Kasumi-1 (cell line): ENCODE results near the gene ANAPC1.
"Not testable (repeated sequence)": the region's sequence is repeated elsewhere in the genome, so short reads cannot be mapped to it uniquely, and the experiment has no call there.

Experiments
- DNase-seq, 2 experiments: peaks; one replicate each; lab custom pipeline; 2025; lab: John Stamatoyannopoulos, UW

ANAPC1 gene

GRCh38 chr2:111735420-111735819, 148.6 kb downstream of the ANAPC1 start:
- not testable (repeated sequence) for DNase-seq

- DNase-seq: not testable (repeated sequence)
Measured at GRCh38 chr2:111729812-111730458, 154.1 kb downstream of the ANAPC1 start.

- DNase-seq: not testable (repeated sequence)
Measured at GRCh38 chr2:111727611-111728110, 156.3 kb downstream of the ANAPC1 start.

- DNase-seq: peak in 1 of 2 experiments; percentile 10
Measured at GRCh38 chr2:111725742-111726141, 158.3 kb downstream of the ANAPC1 start.

- not testable (repeated sequence) for DNase-seq
Measured at GRCh38 chr2:111719610-111720009, 164.4 kb downstream of the ANAPC1 start.
